HepG2 (cell line): ENCODE results near the gene VRK2. TPM values are rescaled to one million over a fixed set of nuclear protein-coding genes. Genes with fewer than 3 reads are reported as not detected.

Source experiments
- ATAC-seq: fragments of 200-7000 bp; cut with Tn5 transposase; 3 replicates; pipeline ENCODE4 v1.9.1; 2020; ENCODE audit warnings: mild to moderate bottlenecking, moderate library complexity
- BruUV-seq: library from RNA; stranded (reverse); fragments of 400-500 nt; replicated peaks from 2 replicates; lab custom pipeline; 2021; lab: Mats Ljungman, UMichigan
- CTCF ChIA-PET: fragments of 300-600 bp; formaldehyde crosslinking; extraction: SDS; loops from one replicate; lab custom pipeline; 2021; ENCODE audit warnings: low total read pairs, inconsistent platforms, low intra/inter-chr PET ratio; lab: Yijun Ruan, JAX
- POLR2A ChIA-PET: fragments of 350-600 bp; sonication (Branson Sonifier 250); formaldehyde crosslinking; loops from one replicate; lab custom pipeline; 2020; ENCODE audit warnings: antibody characterized with exemption, inconsistent platforms; lab: Yijun Ruan, JAX
- DNase-seq: peaks from one replicate; pipeline ENCODE4 v3.0.0-alpha.2; 2015; ENCODE audit warnings: low spot score
- FAIRE-seq: peaks from 3 replicates; lab custom pipeline; 2011; peaks lifted over from hg19 to GRCh38; lab: Jason Lieb, UNC
- H2AFZ ChIP-seq: one replicate; pipeline ENCODE4 v1.6.1; 2011; ENCODE audit warnings: low read length, inconsistent platforms
- H3K27ac ChIP-seq: fragments of 300-600 bp; 3 replicates; pipeline ENCODE4 v1.8.0; 2011; ENCODE audit warnings: mixed run types, mild to moderate bottlenecking, mixed read lengths, low read length, inconsistent platforms; ENCODE audit not compliant: insufficient read depth; ENCODE audit errors: extremely low read length
- H3K27me3 ChIP-seq, 2 experiments: fragments of 200-600 bp in 1 of 2; 2 replicates in 1 of 2; 3 replicates in 1 of 2; pipeline versions ENCODE4 v1.6.0 to v1.8.0; 2011; ENCODE audit warnings: low read length in 2 of 2, mild to moderate bottlenecking in 2 of 2, moderate library complexity in 2 of 2, inconsistent platforms in 1 of 2; ENCODE audit not compliant: insufficient read depth in 2 of 2, control insufficient read depth in 1 of 2
- H3K36me3 ChIP-seq, 2 experiments: fragments of 200-600 bp in 1 of 2; replicated peaks in 1 of 2; 2 replicates in 1 of 2; 3 replicates in 1 of 2; pipeline versions ENCODE4 v1.5.1 to v1.8.0; 2011; ENCODE audit warnings: low read length in 2 of 2, inconsistent platforms in 1 of 2; ENCODE audit not compliant: insufficient read depth in 2 of 2, control insufficient read depth in 1 of 2
- H3K4me1 ChIP-seq: 2 replicates; pipeline ENCODE4 v1.5.1; 2012; ENCODE audit warnings: low read length, inconsistent platforms; ENCODE audit not compliant: insufficient read depth
- H3K4me2 ChIP-seq: 2 replicates; pipeline ENCODE4 v1.6.0; 2011; ENCODE audit warnings: low read depth, low read length, inconsistent platforms
- H3K4me3 ChIP-seq, 3 experiments: fragments of 200-600 bp in 1 of 3; sonication (generic), shearing (Covaris generic) in 1 of 3; replicated peaks in 1 of 3; 2 replicates each; pipeline ENCODE4 v1.5.1; 2011 to 2016; ENCODE audit warnings: low read length in 3 of 3, inconsistent platforms in 2 of 3, low read depth in 2 of 3, mild to moderate bottlenecking in 2 of 3, control low read depth in 1 of 3, mixed read lengths in 1 of 3; ENCODE audit not compliant: insufficient read depth in 1 of 3
- H3K79me2 ChIP-seq: one replicate; pipeline ENCODE4 v1.6.1; 2011; ENCODE audit warnings: low read length, inconsistent platforms; ENCODE audit not compliant: insufficient read depth
- H3K9ac ChIP-seq: 2 replicates; pipeline ENCODE4 v1.6.0; 2011; ENCODE audit warnings: mild to moderate bottlenecking, low read depth, low read length, inconsistent platforms; ENCODE audit not compliant: insufficient read depth
- H3K9me3 ChIP-seq: 2 replicates; pipeline ENCODE4 v1.5.1; 2012; ENCODE audit warnings: mild to moderate bottlenecking, low read length
- H4K20me1 ChIP-seq: 2 replicates; pipeline ENCODE4 v1.6.0; 2011; ENCODE audit warnings: inconsistent platforms, mild to moderate bottlenecking, low read length, moderate library complexity; ENCODE audit not compliant: insufficient read depth
- EZH2 ChIP-seq: conservative IDR thresholded peaks from 2 replicates; pipeline ENCODE4 v1.6.1; 2012; ENCODE audit warnings: mild to moderate bottlenecking, low read depth, low read length, moderate library complexity
- FOSL2 ChIP-seq: sonication (generic); formaldehyde crosslinking; IDR thresholded peaks from 2 replicates; pipeline ENCODE4 v1.4.0; 2020; ENCODE audit warnings: missing genetic modification reagents
- FUBP1 ChIP-seq: sonication (generic); formaldehyde crosslinking; IDR thresholded peaks from 2 replicates; pipeline ENCODE4 v1.5.1; 2020; ENCODE audit warnings: missing genetic modification reagents, mild to moderate bottlenecking, borderline replicate concordance
- KAT8 ChIP-seq: IDR thresholded peaks from 2 replicates; pipeline ENCODE4 v1.6.1; 2016; ENCODE audit warnings: missing genetic modification reagents, missing compliant biosample characterization
- NCOA5 ChIP-seq: sonication (generic); formaldehyde crosslinking; IDR thresholded peaks from 2 replicates; pipeline ENCODE4 v1.4.0; 2020; ENCODE audit warnings: missing genetic modification reagents
- SNAI1 ChIP-seq: sonication (generic); formaldehyde crosslinking; IDR thresholded peaks from 2 replicates; pipeline ENCODE4 v1.5.0; 2020; ENCODE audit warnings: mild to moderate bottlenecking, missing genetic modification reagents, borderline replicate concordance
- TFAP4 ChIP-seq: sonication (generic); IDR thresholded peaks from 2 replicates; pipeline ENCODE4 v1.6.1; 2016; ENCODE audit warnings: low read depth, borderline replicate concordance
- ZBTB26 ChIP-seq: IDR thresholded peaks from 2 replicates; pipeline ENCODE4 v1.6.1; 2016; ENCODE audit warnings: missing compliant biosample characterization, missing genetic modification reagents, borderline replicate concordance
- ZFP91 ChIP-seq: sonication (generic); formaldehyde crosslinking; IDR thresholded peaks from 2 replicates; pipeline ENCODE4 v1.9.0; 2022; ENCODE audit warnings: missing genetic modification reagents, mild to moderate bottlenecking, borderline replicate concordance
- in situ Hi-C: cut with HindIII; loops from 2 replicates; pipeline ENCODE4 v1.10.0; 2017; ENCODE audit warnings: low pct_unique_long_range_greater_than_20kb; ENCODE audit not compliant: extremely low pct_ligation_motif_present
- intact Hi-C: fragments of 100-400 bp; cut with micrococcal nuclease; formaldehyde crosslinking; loops from one replicate; pipeline ENCODE4 v1.10.0; 2022; ENCODE audit not compliant: unreplicated experiment
- polyA plus RNA-seq, 8 experiments: library from polyadenylated mRNA; depleted of rRNA in 3 of 8; stranded (reverse) in 7 of 8; unstranded in 1 of 8; fragments of >200 nt; fragmentation: Illumina TruSeq in 4 of 8; extraction: Trizol in 4 of 8; gene quantifications; 2 replicates each; pipeline versions ENCODE4 v1.2.1 to v1.2.3, GENCODE V29; 2011 to 2016; ENCODE audit warnings: low read depth in 4 of 8, missing spikeins in 1 of 8, mixed read lengths in 1 of 8; ENCODE audit not compliant: insufficient read depth in 1 of 8
- total RNA-seq, 5 experiments: library from RNA; depleted of rRNA; stranded (reverse); fragments of >200 nt; fragmentation: Illumina TruSeq; extraction: Trizol; gene quantifications; 2 replicates each; pipeline ENCODE4 v1.2.3, GENCODE V29; 2016; ENCODE audit warnings: low read depth in 1 of 5

The VRK2 gene
- total and polyA plus RNA-seq, 2 of the 13 experiments (the other 11 are each of a cell fraction or from before 2014, with no cell fraction given): 13.3 to 29.1 TPM

- TF ChIP-seq TFAP4 (no peak), FOSL2 (no peak), EZH2 (no peak)
These were observed 52.6 kb downstream of the VRK2 start (continued) for GRCh38 chr2:58099096-58099769.

- CTCF ChIA-PET: no interaction called here
- DNase-seq: no peak
- Histone ChIP-seq H3K4me3 (no peak overlapping the region), H3K9me3 (no peaks in the 10 kb centered on the region), H3K4me1 (no peaks in the 10 kb centered on the region), H3K36me3 (no peaks in the 10 kb centered on the region), H3K27me3 (no peaks in the 10 kb centered on the region), H4K20me1 (no peaks in the 10 kb centered on the region; the same call in 1 of the 2 replicates), H3K9ac (no peak overlapping the region), H2AFZ (no peak overlapping the region), H3K4me2 (no peak overlapping the region), H3K27ac (no peak overlapping the region), H3K79me2 (no peaks in the 10 kb centered on the region)
- intact Hi-C loops: no loop called here
- POLR2A ChIA-PET: no interaction called here
- ATAC-seq: no peak
- in situ Hi-C loops: no loop called here
- no peak for FAIRE-seq
- TF ChIP-seq SNAI1 (CRISPR knock-in tag): no peak
- TF ChIP-seq NCOA5: no peak
- no peak for TF ChIP-seq KAT8 (CRISPR knock-in tag)
- TF ChIP-seq FUBP1 (CRISPR knock-in tag): no peak
- TF ChIP-seq ZBTB26: no peak
- no peak for TF ChIP-seq ZFP91
- no TSS peak for BruUV-seq
These were observed 54.9 kb downstream of the VRK2 start for GRCh38 chr2:58101500-58101899.
